ENCODE measurements around the gene PRKCH. TPM values are rescaled to one million over a fixed set of nuclear protein-coding genes. Genes with fewer than 3 reads are reported as not detected.

Gene PRKCH
- 3.2 and 3.3 TPM in 2 replicates for total RNA-seq

DNA sequence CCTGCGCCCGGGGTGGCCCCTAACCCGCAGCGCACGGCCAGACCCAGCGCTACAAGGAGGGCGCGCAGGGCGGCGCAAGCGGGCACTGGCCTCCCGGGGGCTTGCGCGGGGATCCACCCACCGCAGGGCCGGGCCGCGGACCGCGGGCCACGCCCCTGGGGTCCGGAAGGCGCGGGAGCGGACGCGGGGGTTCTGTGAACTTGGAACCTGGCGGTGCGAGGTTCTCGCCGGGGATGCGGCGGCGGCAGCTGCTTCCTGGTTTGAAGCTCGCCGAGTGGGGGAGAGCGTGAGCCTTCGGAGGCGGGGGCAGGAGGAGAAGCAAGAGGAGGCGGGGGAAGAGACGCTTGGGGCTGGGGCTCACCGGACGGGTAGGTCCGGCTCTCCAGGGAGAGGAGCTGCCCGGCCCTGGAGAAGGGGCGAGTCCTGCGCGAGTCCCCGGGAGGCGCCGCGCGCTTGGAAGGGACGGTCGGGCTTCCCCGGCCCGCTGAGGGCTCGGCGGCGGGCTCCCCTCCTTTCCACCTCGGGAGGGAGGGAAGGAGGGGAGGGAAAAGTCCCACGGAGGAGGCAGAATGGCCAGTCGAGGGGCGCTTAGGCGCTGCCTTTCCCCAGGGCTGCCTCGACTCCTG is at the start of gene PRKCH:
PRKCH (plus strand) TSS at position 195 of the 626 bp plus-strand sequence. CDS start 523 bp downstream, outside the sequence.
- Histone ChIP-seq H3K4me1 (ENCODE audit: insufficient read depth, low read length) (no peaks in the 10 kb centered on the region), H3K79me2 (ENCODE audit: insufficient read depth, low read length) (no peaks in the 10 kb centered on the region), H3K9me3 (ENCODE audit: low read depth, low read length) (no peaks in the 10 kb centered on the region), H3K4me2 (ENCODE audit: insufficient read depth, low read length) (peak within 1 kb of the TSS; percentile 64), H4K20me1 (ENCODE audit: insufficient read depth, low read length) (no peaks in the 10 kb centered on the region), H3K36me3 (ENCODE audit: insufficient read depth, low read length) (no peaks in the 10 kb centered on the region), H2AFZ (ENCODE audit: low read length) (peak within 1 kb of the TSS; percentile 47), H3K4me3 (ENCODE audit: insufficient read depth, low read length) (peak within 1 kb of the TSS; percentile 66), H3K27ac (ENCODE audit: low read depth, low read length) (no peak within 1 kb of the TSS), H3K27me3 (ENCODE audit: insufficient read depth, low read length) (peaks cover 48% of the 10 kb centered on the region)
- peak; percentile 76 for DNase-seq (ENCODE audit: insufficient read length, low spot score, missing footprints)
- TF ChIP-seq, protein P1, sequence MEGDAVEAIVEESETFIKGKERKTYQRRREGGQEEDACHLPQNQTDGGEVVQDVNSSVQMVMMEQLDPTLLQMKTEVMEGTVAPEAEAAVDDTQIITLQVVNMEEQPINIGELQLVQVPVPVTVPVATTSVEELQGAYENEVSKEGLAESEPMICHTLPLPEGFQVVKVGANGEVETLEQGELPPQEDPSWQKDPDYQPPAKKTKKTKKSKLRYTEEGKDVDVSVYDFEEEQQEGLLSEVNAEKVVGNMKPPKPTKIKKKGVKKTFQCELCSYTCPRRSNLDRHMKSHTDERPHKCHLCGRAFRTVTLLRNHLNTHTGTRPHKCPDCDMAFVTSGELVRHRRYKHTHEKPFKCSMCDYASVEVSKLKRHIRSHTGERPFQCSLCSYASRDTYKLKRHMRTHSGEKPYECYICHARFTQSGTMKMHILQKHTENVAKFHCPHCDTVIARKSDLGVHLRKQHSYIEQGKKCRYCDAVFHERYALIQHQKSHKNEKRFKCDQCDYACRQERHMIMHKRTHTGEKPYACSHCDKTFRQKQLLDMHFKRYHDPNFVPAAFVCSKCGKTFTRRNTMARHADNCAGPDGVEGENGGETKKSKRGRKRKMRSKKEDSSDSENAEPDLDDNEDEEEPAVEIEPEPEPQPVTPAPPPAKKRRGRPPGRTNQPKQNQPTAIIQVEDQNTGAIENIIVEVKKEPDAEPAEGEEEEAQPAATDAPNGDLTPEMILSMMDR (IDR thresholded peaks at IDR 0.05; ENCODE audit: extremely low read depth, low read depth, low read length) = no peak

DNA sequence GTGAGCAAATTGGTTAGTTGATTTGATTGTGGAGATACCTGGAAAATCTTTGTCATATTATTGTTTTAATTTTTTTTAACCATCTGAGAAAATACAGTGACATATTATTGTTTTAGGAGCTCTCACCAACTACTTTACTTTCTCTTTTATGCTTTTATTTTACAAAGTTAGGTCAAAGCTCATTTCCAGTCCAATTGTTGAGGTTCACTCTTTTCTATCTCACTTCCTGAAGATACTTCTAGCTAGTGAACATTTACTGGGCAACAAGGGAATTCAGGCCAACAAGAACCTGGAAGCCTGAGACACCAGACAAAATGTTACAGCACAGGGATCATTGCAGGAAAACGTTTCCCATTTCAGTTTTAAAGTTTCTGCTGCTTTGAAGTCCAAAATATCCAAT is 44.1 kb upstream of the PRKCH start:
- no peak overlapping the region for H3K27ac ChIP-seq (ENCODE audit: low read depth, low read length)
- no peak overlapping the region for H3K4me3 ChIP-seq (ENCODE audit: insufficient read depth, low read length)
- H4K20me1 ChIP-seq (ENCODE audit: insufficient read depth, low read length) = no peaks in the 10 kb centered on the region
- no peaks in the 10 kb centered on the region for H3K79me2 ChIP-seq (ENCODE audit: insufficient read depth, low read length)
- H3K4me1 ChIP-seq (ENCODE audit: insufficient read depth, low read length) = no peaks in the 10 kb centered on the region
- H2AFZ ChIP-seq (ENCODE audit: low read length) = no peak overlapping the region
- TF ChIP-seq, protein P1 (IDR thresholded peaks at IDR 0.05; ENCODE audit: extremely low read depth, low read depth, low read length) = no peak
- H3K4me2 ChIP-seq (ENCODE audit: insufficient read depth, low read length) = no peak overlapping the region
- peaks cover 42% of the 10 kb centered on the region for H3K27me3 ChIP-seq (ENCODE audit: insufficient read depth, low read length)
- DNase-seq (ENCODE audit: insufficient read length, low spot score, missing footprints) = no peak
- no peaks in the 10 kb centered on the region for H3K36me3 ChIP-seq (ENCODE audit: insufficient read depth, low read length)
- H3K9me3 ChIP-seq (ENCODE audit: low read depth, low read length) = no peaks in the 10 kb centered on the region

DNA sequence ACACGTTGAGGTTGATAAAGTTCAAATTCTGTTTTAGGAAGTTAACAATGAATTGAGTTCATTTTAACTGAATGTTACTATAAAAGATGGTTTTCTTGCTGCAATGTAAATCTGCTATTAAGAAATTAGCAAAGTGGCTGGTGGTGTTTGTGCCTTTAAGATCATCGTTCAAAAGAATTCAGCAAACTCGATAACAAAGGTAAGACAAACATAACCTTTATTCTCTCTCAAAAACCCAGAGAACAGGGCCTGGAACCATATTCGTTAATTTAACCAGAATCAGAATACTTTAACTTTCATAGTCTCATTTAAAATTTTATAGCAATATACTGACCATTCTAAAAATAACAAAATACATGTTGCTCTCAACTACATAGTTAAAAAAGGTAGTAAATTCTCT is 43.6 kb upstream of the PRKCH start:
- H3K9me3 ChIP-seq (ENCODE audit: low read depth, low read length) = no peaks in the 10 kb centered on the region
- TF ChIP-seq, protein P1 (IDR thresholded peaks at IDR 0.05; ENCODE audit: extremely low read depth, low read depth, low read length) = no peak
- H3K27ac ChIP-seq (ENCODE audit: low read depth, low read length) = no peak overlapping the region
- H3K79me2 ChIP-seq (ENCODE audit: insufficient read depth, low read length) = no peaks in the 10 kb centered on the region
- no peak overlapping the region for H2AFZ ChIP-seq (ENCODE audit: low read length)
- H3K4me2 ChIP-seq (ENCODE audit: insufficient read depth, low read length) = no peak overlapping the region
- H3K4me1 ChIP-seq (ENCODE audit: insufficient read depth, low read length) = no peaks in the 10 kb centered on the region
- no peak overlapping the region for H3K4me3 ChIP-seq (ENCODE audit: insufficient read depth, low read length)
- no peaks in the 10 kb centered on the region for H4K20me1 ChIP-seq (ENCODE audit: insufficient read depth, low read length)
- no peaks in the 10 kb centered on the region for H3K36me3 ChIP-seq (ENCODE audit: insufficient read depth, low read length)
- no peak for DNase-seq (ENCODE audit: insufficient read length, low spot score, missing footprints)
- H3K27me3 ChIP-seq (ENCODE audit: insufficient read depth, low read length) = peaks cover 42% of the 10 kb centered on the region

DNA sequence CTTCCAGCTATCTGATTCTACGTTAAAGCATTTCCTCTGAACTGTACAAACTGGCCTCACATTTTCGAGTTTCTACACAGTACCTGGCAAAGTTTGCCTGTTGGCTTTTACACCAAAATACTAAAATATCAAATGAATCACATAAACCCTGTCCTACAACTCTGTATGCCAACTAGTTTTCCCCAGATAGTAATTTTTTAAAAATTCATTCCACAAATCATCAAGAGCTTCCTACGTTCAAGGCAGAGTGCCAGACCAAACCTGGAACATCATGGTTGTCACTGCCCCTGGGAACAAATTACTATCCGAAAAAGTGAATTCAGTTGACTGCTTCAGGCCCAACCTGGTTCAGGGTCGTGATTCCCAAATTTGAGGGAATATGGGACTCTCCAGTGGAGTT is 42.3 kb upstream of the PRKCH start:
- no peaks in the 10 kb centered on the region for H4K20me1 ChIP-seq (ENCODE audit: insufficient read depth, low read length)

More for the DNA sequence above, 42.3 kb upstream of the PRKCH start:
- Histone ChIP-seq H3K4me1 (ENCODE audit: insufficient read depth, low read length) (no peaks in the 10 kb centered on the region), H3K36me3 (ENCODE audit: insufficient read depth, low read length) (no peaks in the 10 kb centered on the region), H3K27me3 (ENCODE audit: insufficient read depth, low read length) (peaks cover 38% of the 10 kb centered on the region), H3K79me2 (ENCODE audit: insufficient read depth, low read length) (no peaks in the 10 kb centered on the region), H2AFZ (ENCODE audit: low read length) (no peak overlapping the region), H3K9me3 (ENCODE audit: low read depth, low read length) (no peaks in the 10 kb centered on the region), H3K4me2 (ENCODE audit: insufficient read depth, low read length) (no peak overlapping the region), H3K27ac (ENCODE audit: low read depth, low read length) (no peak overlapping the region), H3K4me3 (ENCODE audit: insufficient read depth, low read length) (no peak overlapping the region)
- no peak for DNase-seq (ENCODE audit: insufficient read length, low spot score, missing footprints)
- TF ChIP-seq, protein P1 (IDR thresholded peaks at IDR 0.05; ENCODE audit: extremely low read depth, low read depth, low read length) = no peak
